Activated CD4-positive, alpha-beta T cell treated with anti-CD3 and anti-CD28 coated beads, Interleukin-2, amount 10 ng/mL, durations not matched to agents 7 days and 5 days (primary cell): Measurements from ENCODE around the gene TAS1R3. TPM values are rescaled to one million over a fixed set of nuclear protein-coding genes. Genes with fewer than 3 reads are reported as not detected.
A peak's percentile ranks its signal among the peaks of the same experiment; 100 is the strongest.
"Not testable (repeated sequence)": the region's sequence is repeated elsewhere in the genome, so short reads cannot be mapped to it uniquely, and the experiment has no call there.

Experiments used
- CTCF ChIA-PET: fragments of 350-600 bp; sonication (Branson Sonifier 250); formaldehyde crosslinking; loops from one replicate; lab custom pipeline; 2021; ENCODE audit warnings: antibody characterized with exemption; lab: Charles Lee
- POLR2A ChIA-PET: fragments of 350-600 bp; sonication (Branson Sonifier 250); formaldehyde crosslinking; loops from one replicate; lab custom pipeline; 2021; ENCODE audit warnings: antibody characterized with exemption; lab: Charles Lee
- DNase-seq: peaks from one replicate; pipeline ENCODE4 v3.0.0-alpha.2; 2020
- H3K27ac Mint-ChIP-seq: one replicate; pipeline ENCODE4 v1.8.0; 2021; ENCODE audit warnings: mild to moderate bottlenecking, moderate library complexity, mixed read lengths
- H3K27me3 Mint-ChIP-seq: one replicate; pipeline ENCODE4 v1.8.0; 2021; ENCODE audit warnings: mixed read lengths
- H3K36me3 Mint-ChIP-seq: one replicate; pipeline ENCODE4 v1.8.0; 2021; ENCODE audit warnings: low read depth, mixed read lengths
- H3K4me1 Mint-ChIP-seq: one replicate; pipeline ENCODE4 v1.8.0; 2021; ENCODE audit warnings: mixed read lengths
- H3K4me3 Mint-ChIP-seq: one replicate; pipeline ENCODE4 v1.8.0; 2021; ENCODE audit warnings: mild to moderate bottlenecking, moderate library complexity, mixed read lengths
- H3K9me3 Mint-ChIP-seq: one replicate; pipeline ENCODE4 v1.8.0; 2021; ENCODE audit warnings: mixed read lengths
- total RNA-seq, 2 experiments: library from RNA; stranded (reverse); gene quantifications; one replicate each; pipeline ENCODE4 v1.2.3, GENCODE V29; 2021

Gene TAS1R3
- total RNA-seq, 2 experiments from 2014 or later = 3.1 to 3.7 TPM

GRCh38 chr1:1314678-1315335, 16.3 kb upstream of the TAS1R3 start:
- no peak overlapping the region for H3K4me3 Mint-ChIP-seq
- peaks cover 2% of the 10 kb centered on the region for H3K4me1 Mint-ChIP-seq
- ChIA-PET CTCF (interaction anchor here (0.9 to 1.4 kb wide), 2 partner anchors 11 to 251 kb away, joined by 3 read pairs; no protein-coding TSS in a partner anchor), POLR2A (no interaction called here)
- H3K36me3 Mint-ChIP-seq = peaks cover 26% of the 10 kb centered on the region
- H3K27ac Mint-ChIP-seq = no peak overlapping the region
- no peaks in the 10 kb centered on the region for H3K27me3 Mint-ChIP-seq
- no peak for DNase-seq
- H3K9me3 Mint-ChIP-seq = no peaks in the 10 kb centered on the region

- CTCF ChIA-PET = interaction anchor here (0.9 to 1.4 kb wide), 2 partner anchors 12 to 251 kb away, joined by 3 read pairs; no protein-coding TSS in a partner anchor
- H3K4me1 Mint-ChIP-seq = no peaks in the 10 kb centered on the region
- peaks cover 26% of the 10 kb centered on the region for H3K36me3 Mint-ChIP-seq
- no peak overlapping the region for H3K27ac Mint-ChIP-seq
- POLR2A ChIA-PET = no interaction called here
- H3K9me3 Mint-ChIP-seq = no peaks in the 10 kb centered on the region
- no peak overlapping the region for H3K4me3 Mint-ChIP-seq
- no peak for DNase-seq
- H3K27me3 Mint-ChIP-seq = no peaks in the 10 kb centered on the region
Measured at GRCh38 chr1:1315435-1315954, 15.6 kb upstream of the TAS1R3 start.

GRCh38 chr1:1316199-1316598, 14.9 kb upstream of the TAS1R3 start:
- H3K27me3 Mint-ChIP-seq, H3K27ac Mint-ChIP-seq, POLR2A ChIA-PET, H3K4me1 Mint-ChIP-seq, H3K4me3 Mint-ChIP-seq, DNase-seq, H3K9me3 Mint-ChIP-seq, CTCF ChIA-PET: not testable (repeated sequence)
- H3K36me3 Mint-ChIP-seq = peaks cover 26% of the 10 kb centered on the region

GRCh38 chr1:1317420-1317819, 13.7 kb upstream of the TAS1R3 start:
- DNase-seq = no peak
- ChIA-PET CTCF (interaction anchor here (0.7 kb wide), 2 partner anchors 16 to 262 kb away, joined by 3 read pairs; no protein-coding TSS in a partner anchor), POLR2A (no interaction called here)
- Mint-ChIP-seq H3K27me3 (no peaks in the 10 kb centered on the region), H3K4me1 (peaks cover 4% of the 10 kb centered on the region), H3K36me3 (peaks cover 27% of the 10 kb centered on the region), H3K27ac (no peak overlapping the region), H3K4me3 (no peak overlapping the region), H3K9me3 (no peaks in the 10 kb centered on the region)

- Mint-ChIP-seq H3K27ac (no peak overlapping the region), H3K36me3 (peaks cover 27% of the 10 kb centered on the region), H3K4me3 (no peak overlapping the region), H3K27me3 (no peaks in the 10 kb centered on the region), H3K4me1 (peaks cover 8% of the 10 kb centered on the region), H3K9me3 (no peaks in the 10 kb centered on the region)
- CTCF ChIA-PET = no interaction called here
- POLR2A ChIA-PET = no interaction called here
- no peak for DNase-seq
Measured at GRCh38 chr1:1318131-1318652, 12.9 kb upstream of the TAS1R3 start.

- Mint-ChIP-seq H3K27me3 (no peaks in the 10 kb centered on the region), H3K36me3 (peaks cover 23% of the 10 kb centered on the region), H3K4me1 (peaks cover 13% of the 10 kb centered on the region), H3K9me3 (no peaks in the 10 kb centered on the region), H3K4me3 (no peak overlapping the region), H3K27ac (peak overlapping the region; percentile 65)
- ChIA-PET POLR2A (no interaction called here), CTCF (no interaction called here)
- DNase-seq = no peak
Measured at GRCh38 chr1:1318777-1319645, 12.1 kb upstream of the TAS1R3 start.

- no peak overlapping the region for H3K4me3 Mint-ChIP-seq
- H3K36me3 Mint-ChIP-seq = peaks cover 24% of the 10 kb centered on the region
- peaks cover 15% of the 10 kb centered on the region for H3K4me1 Mint-ChIP-seq
- no peak for DNase-seq
- peak overlapping the region; percentile 65 for H3K27ac Mint-ChIP-seq
- no peaks in the 10 kb centered on the region for H3K9me3 Mint-ChIP-seq
- ChIA-PET CTCF (no interaction called here), POLR2A (no interaction called here)
- no peaks in the 10 kb centered on the region for H3K27me3 Mint-ChIP-seq
Measured at GRCh38 chr1:1319646-1319941, 11.5 kb upstream of the TAS1R3 start.

GRCh38 chr1:1320666-1321448, 10.2 kb upstream of the TAS1R3 start:
- ChIA-PET CTCF (no interaction called here), POLR2A (no interaction called here)
- Mint-ChIP-seq H3K4me3 (no peak overlapping the region), H3K9me3 (no peaks in the 10 kb centered on the region), H3K4me1 (peaks cover 18% of the 10 kb centered on the region), H3K36me3 (peaks cover 20% of the 10 kb centered on the region), H3K27ac (no peak overlapping the region), H3K27me3 (no peaks in the 10 kb centered on the region)
- no peak for DNase-seq

GRCh38 chr1:1321477-1321876, 9.6 kb upstream of the TAS1R3 start:
- H3K9me3 Mint-ChIP-seq = no peaks in the 10 kb centered on the region
- H3K4me1 Mint-ChIP-seq = peaks cover 24% of the 10 kb centered on the region
- CTCF ChIA-PET = no interaction called here
- no peak for DNase-seq
- H3K4me3 Mint-ChIP-seq = no peak overlapping the region
- H3K36me3 Mint-ChIP-seq = peaks cover 17% of the 10 kb centered on the region
- peak overlapping the region; percentile 54 for H3K27ac Mint-ChIP-seq
- POLR2A ChIA-PET = no interaction called here
- no peaks in the 10 kb centered on the region for H3K27me3 Mint-ChIP-seq

GRCh38 chr1:1322418-1322817, 8.7 kb upstream of the TAS1R3 start:
- POLR2A ChIA-PET = no interaction called here

GRCh38 chr1:1322952-1323351, 8.1 kb upstream of the TAS1R3 start:
- H3K4me3 Mint-ChIP-seq = peak overlapping the region; percentile 84
- no peak for DNase-seq
- H3K36me3 Mint-ChIP-seq = peaks cover 10% of the 10 kb centered on the region
- no peaks in the 10 kb centered on the region for H3K9me3 Mint-ChIP-seq
- peaks cover 27% of the 10 kb centered on the region for H3K4me1 Mint-ChIP-seq
- H3K27ac Mint-ChIP-seq = peak overlapping the region; percentile 73
- ChIA-PET POLR2A (no interaction called here), CTCF (interaction anchor here (0.5 kb wide), 1 partner anchor 57 kb away, joined by 5 read pairs; no protein-coding TSS in a partner anchor)
- H3K27me3 Mint-ChIP-seq = no peaks in the 10 kb centered on the region

More at GRCh38 chr1:1322418-1322817, 8.7 kb upstream of the TAS1R3 start:
- Mint-ChIP-seq H3K9me3 (no peaks in the 10 kb centered on the region), H3K36me3 (peaks cover 14% of the 10 kb centered on the region), H3K4me3 (peak overlapping the region; percentile 57), H3K27me3 (no peaks in the 10 kb centered on the region), H3K4me1 (peaks cover 27% of the 10 kb centered on the region), H3K27ac (no peak overlapping the region)
- DNase-seq = no peak
- CTCF ChIA-PET = no interaction called here

GRCh38 chr1:1324084-1324523, 7.0 kb upstream of the TAS1R3 start:
- H3K4me1 Mint-ChIP-seq = peaks cover 27% of the 10 kb centered on the region
- H3K4me3 Mint-ChIP-seq = peak overlapping the region; percentile 85
- no peaks in the 10 kb centered on the region for H3K9me3 Mint-ChIP-seq
- DNase-seq = no peak
- H3K27ac Mint-ChIP-seq = peak overlapping the region; percentile 54
- peaks cover 7% of the 10 kb centered on the region for H3K36me3 Mint-ChIP-seq
- CTCF ChIA-PET = no interaction called here
- POLR2A ChIA-PET = no interaction called here
- no peaks in the 10 kb centered on the region for H3K27me3 Mint-ChIP-seq
